Right hindlimb (tissue), 1 donor: ENCODE measurements around the gene KIF23.
A peak's percentile ranks its signal among the peaks of the same experiment; 100 is the strongest.
"Not testable (repeated sequence)": the region's sequence is repeated elsewhere in the genome, so short reads cannot be mapped to it uniquely, and the experiment has no call there.

Experiments
- DNase-seq: peaks from one replicate; pipeline ENCODE4 v3.0.0-alpha.2; 2018

The KIF23 gene

GRCh38 chr15:69439623-69440022 lies 25.5 kb downstream of the KIF23 start:
- no peak for DNase-seq

GRCh38 chr15:69443032-69443611 lies 29.0 kb downstream of the KIF23 start:
- no peak for DNase-seq

GRCh38 chr15:69444686-69445085 lies 30.5 kb downstream of the KIF23 start:
- DNase-seq, result no peak

GRCh38 chr15:69446953-69447352 lies 32.8 kb downstream of the KIF23 start:
- DNase-seq, result no peak

- not testable (repeated sequence) for DNase-seq
Observed at GRCh38 chr15:69450221-69450620, 36.1 kb downstream of the KIF23 start.

GRCh38 chr15:69450968-69451695 lies 37.0 kb downstream of the KIF23 start:
- DNase-seq, result no peak

GRCh38 chr15:69451951-69452691 lies 38.0 kb downstream of the KIF23 start:
- DNase-seq, result no peak

- peak; percentile 97 for DNase-seq
Observed at GRCh38 chr15:69452692-69453521, 38.8 kb downstream of the KIF23 start, which contains the start of gene RPLP1. RPLP1 (plus strand) TSS chr15:69452818; CDS start chr15:69452949, 131 bp downstream.

- DNase-seq, result no peak
Observed at GRCh38 chr15:69454953-69455352, 40.8 kb downstream of the KIF23 start.

- no peak for DNase-seq
Observed at GRCh38 chr15:69456208-69457166, 42.3 kb downstream of the KIF23 start.

- DNase-seq, result no peak
Observed at GRCh38 chr15:69457304-69458280, 43.4 kb downstream of the KIF23 start.

GRCh38 chr15:69459066-69459465 lies 44.9 kb downstream of the KIF23 start:
- no peak for DNase-seq

GRCh38 chr15:69460481-69460880 lies 46.3 kb downstream of the KIF23 start:
- no peak for DNase-seq

- no peak for DNase-seq
Observed at GRCh38 chr15:69462030-69462492, 47.9 kb downstream of the KIF23 start.

- peak; percentile 98 for DNase-seq
Observed at GRCh38 chr15:69462493-69463181, 48.5 kb downstream of the KIF23 start.

GRCh38 chr15:69463182-69463756 lies 49.1 kb downstream of the KIF23 start:
- no peak for DNase-seq

GRCh38 chr15:69465253-69465652 lies 51.1 kb downstream of the KIF23 start:
- DNase-seq, result no peak

GRCh38 chr15:69466733-69467132 lies 52.6 kb downstream of the KIF23 start:
- DNase-seq, result no peak

GRCh38 chr15:69467636-69468035 lies 53.5 kb downstream of the KIF23 start:
- no peak for DNase-seq
